GM21786 (cell line): ENCODE results near the gene RRP9.

Source experiments
- ATAC-seq: cut with Tn5 transposase; IDR thresholded peaks from one replicate; pipeline ENCODE4 v1.9.1; 2021; ENCODE audit not compliant: unreplicated experiment

Gene RRP9

DNA sequence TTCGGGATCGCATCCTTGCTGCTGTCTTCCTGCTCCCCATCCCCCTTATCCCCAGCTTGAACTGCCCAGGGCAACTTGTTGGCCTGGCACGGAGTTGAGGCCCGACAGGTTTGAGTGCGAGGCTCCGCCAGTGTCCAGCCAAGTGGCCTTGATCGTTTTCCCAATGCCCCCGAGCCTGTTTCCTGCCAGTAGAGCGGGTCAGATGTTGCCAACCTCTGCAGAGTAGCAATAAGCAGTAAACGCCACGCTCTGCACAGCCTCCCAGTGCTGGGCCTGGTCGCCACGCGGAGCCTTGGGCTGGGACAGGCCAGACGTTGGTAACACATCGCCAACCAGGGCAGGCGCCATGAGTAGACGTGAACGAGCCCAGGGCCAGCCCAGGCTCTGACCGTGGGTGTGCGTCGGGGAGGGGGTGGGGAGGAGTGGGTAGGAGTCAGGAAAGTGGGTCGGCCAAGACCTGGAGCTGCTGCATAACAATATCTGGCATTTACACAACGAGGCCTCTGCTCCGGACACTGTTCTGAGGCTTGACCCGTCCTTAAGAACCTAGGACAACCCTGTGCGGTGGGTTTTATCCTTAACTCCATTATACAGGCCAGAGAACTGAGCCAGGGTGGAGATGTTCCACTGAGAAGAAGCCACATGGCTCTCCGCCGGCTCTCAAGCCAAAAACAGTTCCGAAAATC, 32.7 kb upstream of the RRP9 start:
- ATAC-seq, result no peak

DNA sequence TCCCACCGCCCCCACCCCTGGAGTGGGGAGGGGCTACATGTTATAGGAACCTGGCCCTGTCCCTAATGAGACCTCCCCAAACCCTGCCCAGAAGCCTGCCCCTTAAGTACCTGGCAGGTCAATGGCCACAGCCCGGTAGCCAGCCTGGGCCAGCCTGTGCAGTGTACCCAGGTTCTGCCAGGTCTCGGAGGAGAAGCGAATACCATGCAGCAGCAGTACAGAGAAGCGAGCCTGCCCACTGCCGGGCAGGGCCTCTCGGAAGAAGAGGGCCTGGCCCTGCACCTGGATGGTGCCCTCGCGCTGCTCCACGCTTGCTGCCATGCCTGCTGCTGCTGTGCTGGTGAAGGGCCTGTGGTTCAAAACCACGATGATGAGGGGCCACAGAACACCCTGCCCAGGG, 29.6 kb upstream of the RRP9 start:
- ATAC-seq, result no peak

DNA sequence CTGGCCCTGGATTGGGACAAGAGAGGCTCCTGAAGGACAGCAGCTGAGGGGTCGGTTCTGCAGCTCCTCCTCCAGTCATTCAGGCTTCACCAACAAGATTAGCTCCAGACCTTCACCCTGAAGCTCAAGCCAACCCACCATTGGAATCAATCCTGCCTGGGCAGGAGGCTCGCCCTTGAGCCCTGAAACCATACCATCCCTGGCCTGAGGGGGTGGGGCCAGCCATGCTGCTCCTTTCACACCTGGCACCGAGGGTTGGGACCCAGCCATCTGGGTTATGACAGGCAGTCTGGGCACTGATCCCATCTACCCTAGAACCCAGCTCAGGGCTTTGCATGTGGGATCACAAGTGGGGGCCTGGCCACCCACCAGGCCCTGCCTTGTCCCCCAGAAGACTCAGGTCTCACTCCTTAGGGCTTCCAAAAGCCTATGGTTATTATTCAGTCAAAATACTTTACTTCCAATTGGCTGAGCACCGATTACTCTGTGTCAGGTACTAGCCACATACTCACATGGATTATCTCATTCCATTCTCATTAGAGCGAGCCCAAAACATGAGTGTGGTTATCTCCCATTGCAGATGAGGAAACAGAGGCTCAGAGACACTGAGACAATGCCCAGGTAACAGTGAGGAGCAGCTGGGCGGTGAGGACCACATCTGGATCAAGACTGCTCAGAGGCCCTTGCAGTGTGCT, 29.0 kb upstream of the RRP9 start:
- ATAC-seq, result no peak

DNA sequence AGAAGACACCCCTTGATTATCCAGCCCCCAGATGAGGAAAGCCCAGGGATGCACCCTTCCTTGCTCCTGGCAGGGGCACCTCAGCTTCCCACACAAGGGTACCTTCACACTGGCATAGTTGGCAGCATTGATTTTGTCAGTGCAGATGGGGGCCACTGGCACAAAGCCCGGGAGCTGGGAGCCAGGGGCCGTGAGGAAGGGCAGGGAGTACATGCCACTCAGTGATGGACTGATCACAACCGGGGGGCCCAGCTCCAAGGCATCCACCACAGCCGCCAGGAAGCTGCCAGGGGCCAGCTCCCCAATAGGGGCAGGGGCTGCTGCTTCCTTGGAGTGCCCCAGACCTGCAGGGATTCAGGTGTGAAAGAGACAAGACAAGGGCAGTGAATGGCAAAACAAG, 28.1 kb upstream of the RRP9 start:
- ATAC-seq, result no peak

DNA sequence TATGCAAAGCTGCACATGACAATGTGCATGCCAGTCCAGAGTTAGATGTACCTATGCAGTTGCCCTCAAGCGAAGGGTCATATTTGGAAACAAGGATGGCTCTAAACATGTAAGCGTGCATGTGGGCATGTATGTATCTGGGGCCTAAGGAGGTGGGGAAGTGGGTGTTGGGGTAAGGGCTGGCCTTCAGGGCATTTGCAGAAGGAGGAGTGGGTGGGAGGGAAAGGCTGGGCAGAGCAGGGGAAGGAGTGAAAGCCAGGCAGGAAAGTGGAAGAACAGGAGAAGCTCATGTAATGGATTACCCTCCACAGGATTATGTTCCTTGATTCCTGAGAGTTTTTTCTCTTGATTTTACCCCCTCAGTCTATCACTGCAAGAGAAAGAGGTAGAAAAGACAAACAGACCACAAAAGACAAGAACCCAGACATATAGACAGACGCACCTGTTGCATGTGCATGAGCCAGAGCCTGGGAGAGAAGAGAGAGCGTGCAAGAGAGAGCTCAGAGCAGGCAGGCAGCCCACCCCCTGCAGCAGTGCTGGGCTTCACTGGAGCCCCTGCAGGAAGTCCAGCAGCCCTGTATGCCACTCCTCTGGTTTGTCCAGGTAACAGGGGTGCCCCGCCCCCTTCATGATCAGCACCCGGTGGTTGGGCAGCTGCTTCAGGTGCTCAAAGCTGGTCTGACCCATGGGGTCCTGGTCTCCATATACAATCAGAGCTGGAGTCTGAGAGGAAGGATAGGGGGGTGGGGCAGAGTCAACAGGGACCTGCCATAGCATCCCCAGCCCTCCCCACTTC, 27.4 kb upstream of the RRP9 start:
- no peak for ATAC-seq

DNA sequence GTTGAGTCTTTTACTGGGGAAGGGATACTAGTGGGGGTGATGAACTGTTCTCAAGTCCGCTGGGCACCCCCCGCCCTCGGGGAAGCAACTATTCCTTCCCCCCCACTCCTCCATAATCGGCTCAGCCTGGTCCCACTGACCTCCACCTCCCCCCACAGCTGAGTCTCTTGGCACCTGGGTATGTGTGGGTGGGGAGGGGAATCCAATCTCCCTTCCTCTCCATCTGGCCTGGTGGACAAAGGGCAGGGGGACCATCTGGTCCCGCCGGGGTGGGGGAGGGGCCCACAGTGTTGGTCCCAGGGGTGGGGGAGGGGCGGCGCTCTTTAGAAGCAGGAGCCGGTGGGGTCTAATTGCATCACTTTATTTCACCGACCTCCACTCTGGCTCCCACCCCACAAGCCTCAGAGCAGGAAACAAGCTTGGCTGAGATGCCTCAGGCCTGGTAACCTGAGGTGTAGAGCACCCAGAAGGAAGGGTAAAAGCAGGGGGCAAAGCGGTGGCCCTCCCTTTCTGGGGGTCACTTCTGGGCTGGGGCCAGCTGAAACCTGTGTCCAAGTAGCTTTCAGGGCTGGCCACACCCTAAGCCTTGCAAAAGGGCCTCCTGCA, 26.6 kb upstream of the RRP9 start:
- no peak for ATAC-seq

DNA sequence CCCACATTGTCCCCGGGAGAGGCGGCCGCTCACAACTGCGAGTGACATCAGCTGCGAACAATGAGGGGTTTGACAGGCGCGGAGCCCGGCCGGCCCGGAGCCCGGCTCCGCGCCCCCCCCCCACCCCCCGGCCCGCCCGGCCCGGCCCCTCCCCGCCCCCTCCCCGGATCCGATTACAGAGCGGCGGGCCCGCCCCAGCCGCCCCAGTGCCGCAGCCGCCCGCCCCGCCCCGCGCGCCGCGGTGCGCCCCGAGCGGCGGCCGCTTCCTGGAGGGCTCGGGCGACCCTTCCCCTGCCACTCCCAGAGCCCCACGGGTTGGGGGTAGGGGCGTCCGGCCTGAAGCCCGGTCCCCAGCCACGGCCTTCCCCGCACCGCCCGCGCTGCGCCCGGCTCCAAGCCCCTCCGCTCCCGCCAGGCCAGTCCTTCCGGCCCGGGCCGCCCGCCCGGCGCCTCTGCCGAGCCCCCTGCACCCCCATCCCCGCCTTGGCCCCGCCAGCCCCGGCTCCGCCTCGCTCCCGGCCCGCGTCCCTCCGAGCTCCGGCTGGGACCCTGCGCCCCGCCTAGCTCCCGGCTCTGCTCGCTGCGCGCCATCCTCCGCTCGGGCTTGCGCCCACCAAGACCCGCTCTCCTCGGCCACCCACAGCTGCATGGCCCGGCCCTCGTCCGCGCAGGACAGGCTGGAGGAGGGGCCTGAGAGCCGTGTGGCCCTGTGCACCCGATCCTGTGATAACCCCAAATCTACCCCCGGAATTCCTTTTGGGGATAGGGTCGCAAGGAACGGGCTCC, 25.9 kb upstream of the RRP9 start, which contains the start of gene PCBP4:
Gene PCBP4, minus strand, starts transcription at position 71 of the 786 bp plus-strand sequence. CDS start 6,214 bp downstream, outside the sequence.
- peak; percentile 58 for ATAC-seq

DNA sequence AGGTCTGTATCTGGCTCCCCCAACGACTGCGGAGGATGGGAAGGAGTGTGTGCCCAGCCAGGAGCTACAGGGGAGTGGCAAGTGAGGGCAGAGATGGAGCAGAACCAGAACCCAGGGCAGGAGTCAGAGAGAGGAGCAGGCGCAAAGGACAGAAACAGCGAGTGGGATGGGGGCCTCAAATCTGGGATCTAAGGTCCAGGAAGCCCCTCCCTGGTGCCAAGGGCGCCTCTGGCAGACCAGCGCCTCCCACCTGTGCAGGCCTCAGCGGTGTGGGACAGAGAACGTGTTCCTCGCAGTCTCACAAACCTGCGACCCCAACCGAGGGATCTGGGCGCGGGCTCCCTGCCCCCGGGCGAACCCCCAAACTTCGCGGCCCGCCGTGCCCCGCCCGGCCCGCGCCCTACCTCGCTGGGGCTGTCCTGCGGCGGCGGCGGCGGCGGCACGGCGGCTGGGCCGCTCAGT, 25.2 kb upstream of the RRP9 start:
- peak; percentile 16 for ATAC-seq

DNA sequence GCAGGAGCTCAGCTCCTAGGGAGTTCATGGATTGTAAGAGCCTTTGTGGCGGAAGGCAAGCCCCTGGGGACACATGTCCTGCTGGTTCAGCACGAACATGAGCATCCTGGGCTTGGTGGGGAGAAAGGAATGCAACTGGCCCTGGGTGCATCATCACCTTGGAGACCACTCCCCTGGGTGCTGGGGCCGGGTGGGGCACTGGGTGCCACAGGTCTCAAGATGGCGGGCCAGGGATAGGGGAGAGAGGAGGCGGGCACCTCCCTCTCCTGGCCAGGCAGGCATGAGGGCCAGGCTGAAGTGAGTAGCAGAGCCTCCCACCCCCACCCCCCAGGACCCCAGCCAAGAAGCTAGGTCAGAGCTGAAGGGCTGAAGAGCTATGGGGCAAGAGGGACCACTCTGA, 24.8 kb upstream of the RRP9 start:
- ATAC-seq, result no peak

DNA sequence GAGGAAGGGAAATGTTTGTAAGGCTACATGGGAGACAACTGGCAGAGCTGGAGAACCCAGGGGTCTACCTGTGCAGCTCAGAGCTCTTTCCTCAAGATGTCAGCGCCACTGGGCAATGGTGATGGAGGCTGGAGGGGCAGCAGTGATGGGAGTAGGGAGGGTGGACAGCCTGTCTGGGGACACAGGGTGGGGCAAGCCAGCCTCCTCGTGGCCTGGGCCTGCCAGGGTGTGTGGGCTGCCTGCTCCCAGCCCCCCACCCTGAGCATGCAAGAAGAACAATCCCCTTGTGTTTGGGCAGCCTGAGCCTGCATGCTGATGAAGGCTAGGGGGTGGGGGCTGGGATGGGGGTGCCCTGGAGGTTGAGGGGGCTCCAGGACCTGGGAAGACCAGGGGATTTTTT, 24.3 kb upstream of the RRP9 start:
- ATAC-seq, result no peak

DNA sequence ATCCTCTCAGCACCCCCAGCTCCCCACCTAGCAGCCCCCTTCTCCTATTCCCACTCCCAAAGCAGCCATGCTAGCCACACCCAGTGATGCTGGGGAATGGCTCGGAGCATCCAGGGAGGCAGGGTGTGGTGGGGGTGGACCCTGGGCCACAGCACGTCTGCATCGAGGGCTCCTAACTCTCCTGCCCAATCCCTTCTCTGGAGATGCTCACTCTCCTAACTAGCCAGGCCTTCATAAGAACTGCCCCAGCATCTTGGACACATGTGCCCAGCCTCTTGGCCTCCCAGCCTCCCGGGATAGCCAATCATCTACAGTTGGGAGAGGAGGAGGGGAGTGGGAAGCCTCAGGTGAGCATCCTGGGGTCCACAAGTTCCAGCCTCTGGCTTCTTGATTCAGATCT, 22.8 kb upstream of the RRP9 start:
- ATAC-seq, result no peak

DNA sequence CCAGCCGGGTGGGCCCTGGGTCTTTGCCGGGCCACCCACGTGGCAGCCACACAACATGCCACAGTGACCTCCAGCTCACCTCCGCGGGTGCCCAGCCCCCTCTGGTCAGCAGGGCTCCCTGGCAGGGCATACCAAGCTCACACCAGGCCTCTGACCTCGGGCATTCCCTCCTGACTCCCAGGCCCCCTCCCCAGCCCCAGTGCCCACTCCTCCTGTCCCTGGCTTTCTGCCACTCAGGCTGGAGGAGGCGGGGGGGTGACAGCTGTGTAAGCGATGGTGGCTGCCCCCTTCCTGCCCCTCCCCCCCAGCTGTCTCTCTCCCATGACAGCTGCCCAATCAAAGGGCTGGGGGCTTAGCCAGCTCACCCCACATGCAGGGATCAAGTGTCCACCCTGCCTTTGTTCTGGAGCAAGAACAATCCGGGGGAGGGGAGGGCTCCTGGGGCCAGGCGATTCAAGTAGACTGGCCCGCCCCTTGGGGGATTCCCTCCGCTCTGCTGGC, 22.3 kb upstream of the RRP9 start:
- ATAC-seq, result no peak

DNA sequence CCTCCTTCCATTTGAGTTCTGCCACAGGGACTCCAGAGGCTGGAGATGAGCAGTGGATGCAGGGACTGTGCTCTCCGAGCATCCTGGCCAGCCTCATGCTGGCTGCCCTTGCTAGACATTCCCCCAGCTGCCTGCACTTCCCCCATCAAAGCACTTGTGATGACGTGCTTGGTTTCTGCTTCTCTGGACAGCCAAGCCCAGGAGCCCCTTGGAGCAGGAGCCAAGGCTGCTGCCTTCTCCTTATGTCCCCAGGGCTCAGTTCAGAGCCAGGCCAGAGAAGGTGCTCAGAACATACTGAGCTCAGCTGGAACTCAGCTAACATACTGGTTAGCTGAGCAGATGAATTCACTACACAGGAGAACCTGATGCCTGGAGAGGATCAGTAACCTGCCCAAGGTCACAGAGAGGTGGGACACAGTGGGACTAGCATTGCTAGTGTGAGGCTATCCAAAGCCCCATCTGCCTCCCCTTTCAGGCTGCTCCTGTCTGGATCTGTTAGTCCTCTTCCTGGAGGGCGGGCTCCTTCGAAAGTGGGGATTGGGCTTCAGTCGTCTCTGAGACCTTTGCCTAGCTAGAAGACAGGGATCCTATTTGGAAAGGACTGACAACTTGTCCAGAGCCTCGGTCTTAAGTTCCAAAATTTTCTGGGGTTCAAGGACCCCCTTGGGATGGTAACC, 21.3 kb upstream of the RRP9 start:
- ATAC-seq, result no peak

DNA sequence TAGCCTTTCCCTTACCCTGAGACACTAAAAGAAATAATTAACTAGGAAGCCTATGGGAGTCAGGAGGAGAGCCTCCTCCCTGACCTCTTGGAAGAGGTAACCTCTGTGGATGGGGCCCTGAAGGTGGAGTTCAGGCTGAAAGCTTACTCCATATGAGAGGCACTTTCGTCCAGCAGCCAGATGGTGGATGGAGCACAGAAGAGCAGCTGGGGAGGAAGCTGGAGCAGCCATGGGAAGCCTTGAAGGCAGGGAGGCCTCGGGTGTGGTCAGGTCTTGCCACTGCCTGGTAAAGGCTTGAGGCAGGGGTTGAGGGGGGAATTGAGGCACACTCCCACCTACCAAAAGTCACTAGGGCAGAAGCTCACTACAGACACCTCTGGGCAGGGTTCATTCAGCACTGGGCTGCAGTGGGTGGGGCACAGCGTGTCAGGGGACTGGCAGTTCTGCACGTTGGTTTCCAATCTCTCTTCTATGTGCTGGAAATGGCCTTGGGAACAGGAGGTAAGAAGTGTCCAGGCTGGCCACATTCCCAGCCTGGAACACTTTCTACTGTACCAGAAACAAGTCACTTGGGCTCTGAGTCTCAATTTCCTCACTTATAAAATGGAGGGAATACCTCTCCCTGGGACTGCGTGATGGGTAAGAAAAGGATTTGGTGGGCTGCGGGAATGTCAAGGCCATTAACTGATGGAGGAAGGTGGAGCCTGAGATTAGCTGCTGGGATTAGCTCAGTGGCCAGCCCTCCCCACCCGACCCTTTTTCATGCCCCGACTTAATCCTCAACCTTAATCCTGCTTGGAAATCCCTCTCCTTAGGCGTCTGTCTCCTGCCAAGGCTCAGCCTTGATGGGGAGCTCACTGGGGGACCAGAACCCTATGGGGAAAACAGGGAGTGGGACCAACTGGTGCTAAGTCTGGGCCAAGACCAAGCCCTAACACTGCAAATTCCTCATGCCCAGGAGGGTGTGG, 20.2 kb upstream of the RRP9 start:
- no peak for ATAC-seq

DNA sequence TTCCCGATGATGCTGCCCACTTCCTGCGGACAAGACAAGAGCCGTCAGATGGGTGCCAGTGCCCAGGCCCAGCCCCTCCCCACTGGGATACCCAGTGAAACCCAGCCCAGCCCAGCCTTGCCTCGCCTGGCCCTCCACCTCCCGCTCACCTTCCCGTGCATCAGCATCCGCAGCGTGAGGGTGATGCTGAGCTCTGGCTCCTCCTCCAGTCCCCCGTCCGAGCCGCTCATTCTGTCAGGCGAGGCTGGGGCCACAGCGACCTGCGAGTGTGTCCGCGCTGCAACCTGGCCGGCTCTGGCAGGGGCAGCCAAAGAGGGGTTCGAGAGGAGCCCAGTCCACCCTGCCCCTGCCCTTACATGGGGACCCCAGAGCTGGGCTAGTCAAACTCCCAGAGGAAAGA, 19.3 kb upstream of the RRP9 start:
- ATAC-seq, result no peak

DNA sequence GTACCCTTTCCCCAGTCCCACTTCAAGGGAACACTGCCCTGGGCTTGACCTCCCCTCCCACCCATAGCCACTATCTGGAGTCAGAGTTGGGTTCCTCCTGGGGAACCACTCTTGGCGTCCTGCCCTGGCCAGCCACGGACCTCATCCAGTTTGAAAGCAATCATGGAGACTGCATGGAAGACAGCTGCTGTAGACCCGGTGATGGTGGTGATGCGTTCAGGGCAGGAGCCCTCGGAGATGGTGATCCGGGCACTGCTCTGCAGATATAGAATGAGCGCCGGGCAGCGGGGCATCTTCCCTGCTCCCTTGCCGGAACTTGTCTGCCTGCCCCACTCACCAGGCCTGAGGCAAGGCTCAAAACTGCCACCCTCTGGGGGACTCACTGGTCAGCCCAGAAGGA, 18.7 kb upstream of the RRP9 start:
- ATAC-seq, result no peak

DNA sequence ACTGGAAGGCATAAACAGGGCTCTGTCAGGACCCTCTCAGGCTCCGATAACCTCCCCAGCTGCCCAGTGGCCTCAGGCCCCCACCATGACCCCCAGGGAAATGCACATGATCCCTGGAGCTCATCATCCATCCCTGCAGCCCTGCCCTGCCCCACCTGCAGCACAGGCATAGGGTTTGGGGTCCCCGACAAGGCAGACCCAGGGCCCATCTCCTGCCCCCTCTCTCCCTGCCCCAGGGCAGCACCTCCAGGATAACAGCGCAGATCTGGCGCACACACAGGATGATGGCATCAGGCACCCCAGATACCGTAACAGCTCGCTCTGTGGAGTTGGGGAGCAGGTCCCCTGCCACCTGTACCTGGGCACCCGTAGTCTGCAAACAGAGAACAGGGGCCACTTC, 17.9 kb upstream of the RRP9 start:
- ATAC-seq, result no peak

DNA sequence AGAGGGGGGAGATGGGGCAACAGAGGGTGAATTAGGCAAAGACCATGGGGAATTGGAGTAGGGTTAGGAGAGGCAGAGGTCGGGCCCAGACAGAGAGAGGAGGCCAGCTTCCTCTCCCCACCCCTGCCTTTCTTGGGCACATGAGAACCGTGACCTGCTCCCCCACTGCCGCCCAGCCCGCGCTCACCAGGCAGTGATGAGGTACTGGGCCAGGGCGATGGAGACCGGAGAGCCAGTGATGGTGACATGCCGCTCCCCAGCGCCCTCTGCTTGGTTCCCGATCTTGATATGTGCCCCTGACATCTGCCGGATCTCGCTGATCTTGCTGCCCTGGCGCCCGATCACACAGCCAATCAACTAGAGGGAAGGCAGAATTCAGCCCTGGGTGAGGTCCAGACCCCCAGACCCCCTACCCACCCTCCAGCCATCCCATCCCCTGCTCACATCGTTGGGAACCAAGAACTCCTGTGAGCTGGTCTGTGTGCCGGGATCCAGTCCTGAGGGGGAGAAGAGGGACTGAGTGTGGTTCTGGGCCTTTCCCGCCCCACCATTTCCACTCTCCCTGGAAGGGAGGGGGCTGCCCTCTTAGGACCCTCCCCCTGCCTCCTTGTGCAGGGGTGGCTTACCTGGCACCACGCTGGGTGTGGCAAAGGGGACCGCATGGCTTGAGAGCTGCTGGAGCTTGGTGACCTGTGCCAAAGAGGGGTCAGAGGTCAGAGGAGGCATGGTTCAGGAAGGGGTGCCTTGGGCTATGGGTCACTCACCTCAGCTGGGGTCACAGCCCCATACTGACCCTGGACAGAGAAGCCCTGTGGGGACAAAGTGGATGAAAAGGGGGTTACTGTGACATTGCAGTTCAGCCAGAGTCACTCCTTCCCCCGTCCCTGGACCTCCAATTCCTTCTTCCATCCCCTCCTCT, 17.2 kb upstream of the RRP9 start:
- ATAC-seq, result no peak
